ENCODE measurements around the gene RNF115. TPM values are rescaled to one million over a fixed set of nuclear protein-coding genes. Genes with fewer than 3 reads are reported as not detected.

Gene RNF115
- total RNA-seq, 1 donor from 2014 or later, result 15.9 TPM

DNA sequence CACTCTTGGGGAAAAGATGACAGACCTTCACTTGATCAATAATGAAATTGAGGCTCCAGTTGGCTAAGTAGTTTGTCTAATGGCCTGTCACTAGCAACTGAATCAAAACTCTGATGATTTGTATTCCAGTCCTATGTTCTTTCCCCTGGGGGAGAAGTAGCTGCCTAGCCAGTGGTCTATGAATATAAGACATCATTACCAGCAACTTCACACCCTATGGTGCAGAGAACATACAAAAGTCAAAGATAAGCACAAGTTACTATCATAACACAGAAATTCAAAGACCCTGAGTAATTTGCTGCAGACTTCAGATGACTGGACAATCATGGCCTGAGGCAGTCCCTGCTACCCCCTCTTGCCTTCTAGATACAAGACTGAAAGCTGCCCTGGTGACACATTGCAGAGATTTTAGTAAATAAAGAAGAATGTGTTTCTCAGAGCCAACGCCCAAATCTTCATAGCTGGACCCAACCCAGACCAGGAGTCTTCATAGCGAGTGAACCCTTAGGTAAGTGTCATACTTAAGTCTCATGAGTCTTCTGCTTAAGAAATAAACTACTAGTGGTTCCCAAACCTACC is 117.7 kb downstream of the RNF115 start:
- Mint-ChIP-seq H3K36me3 (ENCODE audit: unreplicated experiment) (no peaks in the 10 kb centered on the region), H3K9me3 (ENCODE audit: unreplicated experiment) (no peaks in the 10 kb centered on the region), H3K4me3 (ENCODE audit: unreplicated experiment) (no peak overlapping the region), H3K27ac (ENCODE audit: unreplicated experiment) (peak overlapping the region; percentile 50), H3K4me1 (ENCODE audit: unreplicated experiment) (peaks cover 20% of the 10 kb centered on the region), H3K27me3 (ENCODE audit: unreplicated experiment) (no peaks in the 10 kb centered on the region)
- no peak for DNase-seq (ENCODE audit: extremely low spot score, unreplicated experiment)
- TF ChIP-seq, protein P1, sequence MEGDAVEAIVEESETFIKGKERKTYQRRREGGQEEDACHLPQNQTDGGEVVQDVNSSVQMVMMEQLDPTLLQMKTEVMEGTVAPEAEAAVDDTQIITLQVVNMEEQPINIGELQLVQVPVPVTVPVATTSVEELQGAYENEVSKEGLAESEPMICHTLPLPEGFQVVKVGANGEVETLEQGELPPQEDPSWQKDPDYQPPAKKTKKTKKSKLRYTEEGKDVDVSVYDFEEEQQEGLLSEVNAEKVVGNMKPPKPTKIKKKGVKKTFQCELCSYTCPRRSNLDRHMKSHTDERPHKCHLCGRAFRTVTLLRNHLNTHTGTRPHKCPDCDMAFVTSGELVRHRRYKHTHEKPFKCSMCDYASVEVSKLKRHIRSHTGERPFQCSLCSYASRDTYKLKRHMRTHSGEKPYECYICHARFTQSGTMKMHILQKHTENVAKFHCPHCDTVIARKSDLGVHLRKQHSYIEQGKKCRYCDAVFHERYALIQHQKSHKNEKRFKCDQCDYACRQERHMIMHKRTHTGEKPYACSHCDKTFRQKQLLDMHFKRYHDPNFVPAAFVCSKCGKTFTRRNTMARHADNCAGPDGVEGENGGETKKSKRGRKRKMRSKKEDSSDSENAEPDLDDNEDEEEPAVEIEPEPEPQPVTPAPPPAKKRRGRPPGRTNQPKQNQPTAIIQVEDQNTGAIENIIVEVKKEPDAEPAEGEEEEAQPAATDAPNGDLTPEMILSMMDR (IDR thresholded peaks at IDR 0.05), result no peak

DNA sequence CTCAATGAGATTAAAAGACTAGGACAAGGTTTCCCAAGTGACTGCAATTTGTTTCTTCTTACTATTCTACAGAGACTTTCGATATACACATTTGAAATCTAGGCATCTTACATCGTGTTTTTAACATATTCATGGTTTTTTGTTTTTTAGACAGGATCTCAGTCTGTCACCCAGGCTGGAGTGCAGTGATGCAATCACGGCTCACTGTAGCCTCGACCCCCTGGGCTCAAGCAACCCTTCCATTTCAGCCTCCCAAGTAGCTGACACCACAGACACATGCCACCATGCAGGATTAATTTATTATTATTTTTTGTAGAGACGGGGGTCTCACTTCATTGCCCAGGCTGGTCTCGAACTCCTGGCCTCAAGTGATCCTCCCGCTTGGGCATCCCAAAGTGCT is 118.3 kb downstream of the RNF115 start:
- Mint-ChIP-seq H3K9me3 (ENCODE audit: unreplicated experiment) (no peaks in the 10 kb centered on the region), H3K4me1 (ENCODE audit: unreplicated experiment) (peaks cover 20% of the 10 kb centered on the region), H3K27me3 (ENCODE audit: unreplicated experiment) (no peaks in the 10 kb centered on the region), H3K36me3 (ENCODE audit: unreplicated experiment) (no peaks in the 10 kb centered on the region), H3K27ac (ENCODE audit: unreplicated experiment) (no peak overlapping the region), H3K4me3 (ENCODE audit: unreplicated experiment) (no peak overlapping the region)
- DNase-seq (ENCODE audit: extremely low spot score, unreplicated experiment), result no peak
- TF ChIP-seq, protein P1 (IDR thresholded peaks at IDR 0.05), result no peak

DNA sequence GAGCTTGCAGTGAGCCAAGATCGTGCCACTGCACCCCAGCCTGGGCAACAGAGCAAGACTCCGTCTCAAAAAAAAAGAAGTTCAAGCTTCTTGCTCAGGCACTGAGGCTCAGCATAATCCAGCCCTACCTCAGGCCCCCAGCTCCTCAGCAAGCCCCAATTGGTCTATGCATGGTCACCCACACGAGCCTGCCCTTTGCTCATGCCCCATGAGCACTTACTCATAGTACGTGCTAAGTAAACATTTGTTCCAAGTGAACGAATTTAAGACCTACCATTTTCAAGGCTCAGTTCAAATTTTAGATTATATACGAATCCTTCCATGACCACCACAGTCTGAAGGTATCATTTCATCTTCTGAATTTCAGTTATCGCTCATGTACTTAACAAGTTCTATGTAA is 121.1 kb downstream of the RNF115 start:
- TF ChIP-seq, protein P1 (IDR thresholded peaks at IDR 0.05), result no peak
- H3K4me3 Mint-ChIP-seq (ENCODE audit: unreplicated experiment), result no peak overlapping the region
- H3K27me3 Mint-ChIP-seq (ENCODE audit: unreplicated experiment), result peaks cover 4% of the 10 kb centered on the region
- no peak for DNase-seq (ENCODE audit: extremely low spot score, unreplicated experiment)
- peaks cover 20% of the 10 kb centered on the region for H3K4me1 Mint-ChIP-seq (ENCODE audit: unreplicated experiment)
- H3K27ac Mint-ChIP-seq (ENCODE audit: unreplicated experiment), result no peak overlapping the region
- H3K9me3 Mint-ChIP-seq (ENCODE audit: unreplicated experiment), result no peaks in the 10 kb centered on the region
- H3K36me3 Mint-ChIP-seq (ENCODE audit: unreplicated experiment), result no peaks in the 10 kb centered on the region

DNA sequence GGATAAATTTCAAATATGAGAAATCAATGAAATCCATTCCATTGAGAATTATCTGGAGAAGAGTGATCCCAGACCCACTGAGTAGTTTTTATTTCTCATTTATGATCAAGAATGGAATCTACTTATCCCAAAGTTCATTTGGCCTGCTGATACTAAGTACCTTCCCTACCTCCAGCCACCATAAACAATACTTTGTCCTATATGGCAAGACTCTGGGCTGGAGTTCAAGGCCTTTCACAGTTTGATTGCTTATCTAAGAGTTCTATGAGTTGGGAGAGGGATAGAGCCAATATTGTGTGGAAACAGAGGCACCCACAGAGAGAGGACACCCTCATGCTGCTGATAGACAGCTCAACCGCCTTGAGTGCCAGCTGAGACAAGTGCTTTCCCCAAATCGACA is 121.8 kb downstream of the RNF115 start:
- TF ChIP-seq, protein P1 (IDR thresholded peaks at IDR 0.05), result no peak
- Mint-ChIP-seq H3K36me3 (ENCODE audit: unreplicated experiment) (no peaks in the 10 kb centered on the region), H3K4me3 (ENCODE audit: unreplicated experiment) (no peak overlapping the region), H3K27me3 (ENCODE audit: unreplicated experiment) (peaks cover 4% of the 10 kb centered on the region), H3K27ac (ENCODE audit: unreplicated experiment) (no peak overlapping the region), H3K9me3 (ENCODE audit: unreplicated experiment) (no peaks in the 10 kb centered on the region), H3K4me1 (ENCODE audit: unreplicated experiment) (peaks cover 18% of the 10 kb centered on the region)
- DNase-seq (ENCODE audit: extremely low spot score, unreplicated experiment), result no peak

DNA sequence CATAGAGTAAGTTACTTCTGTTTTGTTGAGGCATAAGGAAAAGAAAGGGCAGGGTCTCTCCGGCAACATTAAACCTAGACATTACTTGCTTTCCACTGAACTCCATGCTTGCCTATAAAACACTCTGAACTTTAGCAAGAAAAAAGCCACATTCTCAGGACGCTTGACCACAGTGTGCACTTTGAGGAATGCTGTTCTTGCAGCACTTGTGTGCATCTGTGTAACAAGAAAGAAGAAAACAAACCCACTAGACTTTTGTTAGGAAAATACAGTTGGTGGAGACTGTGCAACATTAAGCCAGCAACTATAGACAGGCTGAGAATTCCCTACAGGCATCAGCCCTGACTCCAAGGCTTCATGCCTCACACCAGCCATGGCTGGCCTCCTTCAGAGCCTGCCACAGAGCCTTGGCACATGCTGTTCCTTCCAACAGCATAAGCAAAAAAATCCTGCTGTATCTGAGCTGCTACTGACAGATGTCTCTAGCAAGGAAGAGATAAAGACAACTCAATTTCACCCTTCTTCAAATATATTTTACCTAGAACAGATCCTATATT is 122.5 kb downstream of the RNF115 start:
- Mint-ChIP-seq H3K4me1 (ENCODE audit: unreplicated experiment) (peaks cover 12% of the 10 kb centered on the region), H3K36me3 (ENCODE audit: unreplicated experiment) (no peaks in the 10 kb centered on the region), H3K4me3 (ENCODE audit: unreplicated experiment) (no peak overlapping the region), H3K27me3 (ENCODE audit: unreplicated experiment) (peaks cover 4% of the 10 kb centered on the region), H3K9me3 (ENCODE audit: unreplicated experiment) (no peaks in the 10 kb centered on the region), H3K27ac (ENCODE audit: unreplicated experiment) (no peak overlapping the region)
- no peak for DNase-seq (ENCODE audit: extremely low spot score, unreplicated experiment)
- TF ChIP-seq, protein P1 (IDR thresholded peaks at IDR 0.05), result no peak
